Measurements from ENCODE around the gene MCM5.

Gene MCM5

DNA sequence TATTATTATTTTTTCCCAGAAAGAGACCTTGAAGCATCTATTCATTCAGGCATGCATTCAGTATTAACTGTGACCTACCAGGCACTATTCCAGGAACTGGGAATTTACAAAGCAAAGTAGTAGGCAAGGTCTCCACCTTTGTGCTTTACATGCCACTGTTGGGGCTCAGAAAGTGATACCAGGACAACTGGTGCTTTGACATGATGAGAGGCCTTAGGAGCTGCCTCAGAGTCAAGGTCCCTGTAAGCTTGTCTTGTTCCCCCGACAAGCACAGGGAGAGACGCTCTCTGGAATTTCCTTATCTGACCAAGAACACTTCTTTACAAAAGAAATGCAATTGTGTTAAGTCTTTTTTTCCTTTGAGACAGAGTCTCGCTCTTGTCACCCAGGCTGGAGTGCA lies 21.3 kb upstream of the MCM5 start:
- Histone ChIP-seq H3K9ac (ENCODE audit: low read depth in 1 of 2, low read length in 2 of 2) (peak overlapping the region in 1 of 2 donors; percentile 14), H3K27me3 (ENCODE audit: control insufficient read depth in 2 of 2, insufficient read depth in 2 of 2, low read length in 2 of 2) (no peaks in the 10 kb centered on the region), H3K4me1 (ENCODE audit: control insufficient read depth in 2 of 2, insufficient read depth in 2 of 2, low read length in 2 of 2) (peaks cover 46 to 49% of the 10 kb centered on the region in 2 donors), H3K27ac (ENCODE audit: low read depth in 2 of 2, low read length in 2 of 2) (peak overlapping the region; percentile 81 to 87), H3K36me3 (ENCODE audit: control insufficient read depth in 2 of 2, insufficient read depth in 2 of 2, low read length in 2 of 2) (peaks cover 6% of the 10 kb centered on the region in 2 donors), H3K9me3 (ENCODE audit: control insufficient read depth in 2 of 2, low read length in 2 of 2) (no peaks in the 10 kb centered on the region), H3K4me3 (ENCODE audit: low read length in 2 of 2) (peak overlapping the region in 1 of 2 donors; percentile 41)

- H3K9me3 ChIP-seq (ENCODE audit: control insufficient read depth in 2 of 2, low read length in 2 of 2) = no peaks in the 10 kb centered on the region
- H3K27me3 ChIP-seq (ENCODE audit: control insufficient read depth in 2 of 2, insufficient read depth in 2 of 2, low read length in 2 of 2) = no peaks in the 10 kb centered on the region
- H3K4me3 ChIP-seq (ENCODE audit: low read length in 2 of 2) = peak overlapping the region in 1 of 2 donors; percentile 41
- H3K36me3 ChIP-seq (ENCODE audit: control insufficient read depth in 2 of 2, insufficient read depth in 2 of 2, low read length in 2 of 2) = peaks cover 6 to 8% of the 10 kb centered on the region in 2 donors
- H3K4me1 ChIP-seq (ENCODE audit: control insufficient read depth in 2 of 2, insufficient read depth in 2 of 2, low read length in 2 of 2) = peaks cover 46 to 47% of the 10 kb centered on the region in 2 donors
- H3K9ac ChIP-seq (ENCODE audit: low read depth in 1 of 2, low read length in 2 of 2) = peak overlapping the region in 1 of 2 donors; percentile 26
- H3K27ac ChIP-seq (ENCODE audit: low read depth in 2 of 2, low read length in 2 of 2) = peak overlapping the region; percentile 81 to 87
Observed at GRCh38 chr22:35379146-35379993, 20.6 kb upstream of the MCM5 start.

- H3K36me3 ChIP-seq (ENCODE audit: control insufficient read depth in 2 of 2, insufficient read depth in 2 of 2, low read length in 2 of 2) = peaks cover 6 to 12% of the 10 kb centered on the region in 2 donors
- peak overlapping the region; percentile 1 to 75 for H3K9ac ChIP-seq (ENCODE audit: low read depth in 1 of 2, low read length in 2 of 2)
- H3K27ac ChIP-seq (ENCODE audit: low read depth in 2 of 2, low read length in 2 of 2) = peak overlapping the region; percentile 81 to 87
Observed at GRCh38 chr22:35380013-35380412, 19.9 kb upstream of the MCM5 start.

GRCh38 chr22:35380537-35381423 lies 19.2 kb upstream of the MCM5 start, which contains the start of gene HMOX1:
Gene HMOX1 (plus strand): TSS chr22:35381096. CDS start chr22:35381174, 78 bp downstream.
- Histone ChIP-seq H3K9ac (ENCODE audit: low read depth in 1 of 2, low read length in 2 of 2) (peak within 1 kb of the TSS; percentile 74 to 75), H3K36me3 (ENCODE audit: control insufficient read depth in 2 of 2, insufficient read depth in 2 of 2, low read length in 2 of 2) (peaks cover 6 to 14% of the 10 kb centered on the region in 2 donors), H3K9me3 (ENCODE audit: control insufficient read depth in 2 of 2, low read length in 2 of 2) (no peaks in the 10 kb centered on the region), H3K4me1 (ENCODE audit: control insufficient read depth in 2 of 2, insufficient read depth in 2 of 2, low read length in 2 of 2) (peaks cover 46 to 47% of the 10 kb centered on the region in 2 donors), H3K4me3 (ENCODE audit: low read length in 2 of 2) (peak within 1 kb of the TSS; percentile 74 to 76), H3K27ac (ENCODE audit: low read depth in 2 of 2, low read length in 2 of 2) (peak within 1 kb of the TSS; percentile 81 to 87), H3K27me3 (ENCODE audit: control insufficient read depth in 2 of 2, insufficient read depth in 2 of 2, low read length in 2 of 2) (no peaks in the 10 kb centered on the region)

More at GRCh38 chr22:35380013-35380412, 19.9 kb upstream of the MCM5 start:
- Histone ChIP-seq H3K4me1 (ENCODE audit: control insufficient read depth in 2 of 2, insufficient read depth in 2 of 2, low read length in 2 of 2) (peaks cover 46 to 47% of the 10 kb centered on the region in 2 donors), H3K4me3 (ENCODE audit: low read length in 2 of 2) (no peak overlapping the region), H3K9me3 (ENCODE audit: control insufficient read depth in 2 of 2, low read length in 2 of 2) (no peaks in the 10 kb centered on the region), H3K27me3 (ENCODE audit: control insufficient read depth in 2 of 2, insufficient read depth in 2 of 2, low read length in 2 of 2) (no peaks in the 10 kb centered on the region)

GRCh38 chr22:35381424-35382009 lies 18.4 kb upstream of the MCM5 start:
- Histone ChIP-seq H3K27me3 (ENCODE audit: control insufficient read depth in 2 of 2, insufficient read depth in 2 of 2, low read length in 2 of 2) (no peaks in the 10 kb centered on the region), H3K4me3 (ENCODE audit: low read length in 2 of 2) (peak overlapping the region; percentile 74 to 76), H3K36me3 (ENCODE audit: control insufficient read depth in 2 of 2, insufficient read depth in 2 of 2, low read length in 2 of 2) (peaks cover 8 to 16% of the 10 kb centered on the region in 2 donors), H3K27ac (ENCODE audit: low read depth in 2 of 2, low read length in 2 of 2) (peak overlapping the region; percentile 81 to 87), H3K9me3 (ENCODE audit: control insufficient read depth in 2 of 2, low read length in 2 of 2) (no peaks in the 10 kb centered on the region), H3K4me1 (ENCODE audit: control insufficient read depth in 2 of 2, insufficient read depth in 2 of 2, low read length in 2 of 2) (peaks cover 43 to 45% of the 10 kb centered on the region in 2 donors), H3K9ac (ENCODE audit: low read depth in 1 of 2, low read length in 2 of 2) (peak overlapping the region; percentile 74 to 75)

DNA sequence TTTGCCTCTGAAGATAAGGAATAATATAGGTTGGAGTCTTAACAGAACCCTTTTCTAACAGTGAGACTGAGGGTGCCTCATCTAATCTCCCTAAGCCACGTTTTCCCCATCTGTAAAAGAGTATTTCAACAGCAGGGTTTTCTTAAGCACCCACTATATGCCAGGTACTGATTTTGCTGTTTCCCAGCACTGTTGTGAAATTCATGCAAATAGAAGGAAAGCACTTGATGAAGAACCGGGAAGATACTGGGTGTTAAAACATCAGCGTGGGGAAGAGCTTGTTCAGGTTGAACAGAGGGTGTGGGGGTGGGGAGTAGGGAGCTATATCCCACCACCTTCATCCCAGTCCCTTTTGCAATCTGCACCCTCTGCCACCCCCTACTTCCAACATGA lies 16.3 kb upstream of the MCM5 start:
- no peak overlapping the region for H3K9ac ChIP-seq (ENCODE audit: low read depth in 1 of 2, low read length in 2 of 2)
- peaks cover 17 to 27% of the 10 kb centered on the region in 2 donors for H3K36me3 ChIP-seq (ENCODE audit: control insufficient read depth in 2 of 2, insufficient read depth in 2 of 2, low read length in 2 of 2)
- H3K4me3 ChIP-seq (ENCODE audit: low read length in 2 of 2) = peak overlapping the region; percentile 11 to 41
- no peak overlapping the region for H3K27ac ChIP-seq (ENCODE audit: low read depth in 2 of 2, low read length in 2 of 2)
- H3K4me1 ChIP-seq (ENCODE audit: control insufficient read depth in 2 of 2, insufficient read depth in 2 of 2, low read length in 2 of 2) = peaks cover 23% of the 10 kb centered on the region in 2 donors
- no peaks in the 10 kb centered on the region for H3K9me3 ChIP-seq (ENCODE audit: control insufficient read depth in 2 of 2, low read length in 2 of 2)
- H3K27me3 ChIP-seq (ENCODE audit: control insufficient read depth in 2 of 2, insufficient read depth in 2 of 2, low read length in 2 of 2) = no peaks in the 10 kb centered on the region

DNA sequence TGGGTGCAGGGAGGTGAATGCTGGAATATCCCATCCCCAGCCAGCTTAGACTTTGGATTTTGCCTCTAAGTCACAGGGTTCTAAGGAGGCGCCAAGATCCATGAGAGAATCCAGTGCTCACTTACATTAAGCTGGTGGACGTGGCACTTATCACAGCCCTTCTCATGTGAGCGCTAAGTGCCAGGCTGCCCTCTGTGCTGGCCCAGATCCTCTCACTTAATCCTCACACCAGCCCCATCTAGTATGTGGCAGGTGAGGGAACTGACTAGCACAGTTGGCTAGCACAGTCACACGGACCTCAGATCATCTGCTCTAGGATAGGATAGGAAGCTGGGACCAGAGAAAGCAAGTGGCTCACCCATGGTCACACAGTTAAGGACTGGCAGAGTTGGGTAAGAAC lies 15.4 kb upstream of the MCM5 start:
- no peaks in the 10 kb centered on the region for H3K27me3 ChIP-seq (ENCODE audit: control insufficient read depth in 2 of 2, insufficient read depth in 2 of 2, low read length in 2 of 2)
- no peak overlapping the region for H3K4me3 ChIP-seq (ENCODE audit: low read length in 2 of 2)
- peaks cover 16 to 21% of the 10 kb centered on the region in 2 donors for H3K4me1 ChIP-seq (ENCODE audit: control insufficient read depth in 2 of 2, insufficient read depth in 2 of 2, low read length in 2 of 2)
- H3K27ac ChIP-seq (ENCODE audit: low read depth in 2 of 2, low read length in 2 of 2) = no peak overlapping the region
- peaks cover 17 to 30% of the 10 kb centered on the region in 2 donors for H3K36me3 ChIP-seq (ENCODE audit: control insufficient read depth in 2 of 2, insufficient read depth in 2 of 2, low read length in 2 of 2)
- H3K9ac ChIP-seq (ENCODE audit: low read depth in 1 of 2, low read length in 2 of 2) = no peak overlapping the region
- no peaks in the 10 kb centered on the region for H3K9me3 ChIP-seq (ENCODE audit: control insufficient read depth in 2 of 2, low read length in 2 of 2)

DNA sequence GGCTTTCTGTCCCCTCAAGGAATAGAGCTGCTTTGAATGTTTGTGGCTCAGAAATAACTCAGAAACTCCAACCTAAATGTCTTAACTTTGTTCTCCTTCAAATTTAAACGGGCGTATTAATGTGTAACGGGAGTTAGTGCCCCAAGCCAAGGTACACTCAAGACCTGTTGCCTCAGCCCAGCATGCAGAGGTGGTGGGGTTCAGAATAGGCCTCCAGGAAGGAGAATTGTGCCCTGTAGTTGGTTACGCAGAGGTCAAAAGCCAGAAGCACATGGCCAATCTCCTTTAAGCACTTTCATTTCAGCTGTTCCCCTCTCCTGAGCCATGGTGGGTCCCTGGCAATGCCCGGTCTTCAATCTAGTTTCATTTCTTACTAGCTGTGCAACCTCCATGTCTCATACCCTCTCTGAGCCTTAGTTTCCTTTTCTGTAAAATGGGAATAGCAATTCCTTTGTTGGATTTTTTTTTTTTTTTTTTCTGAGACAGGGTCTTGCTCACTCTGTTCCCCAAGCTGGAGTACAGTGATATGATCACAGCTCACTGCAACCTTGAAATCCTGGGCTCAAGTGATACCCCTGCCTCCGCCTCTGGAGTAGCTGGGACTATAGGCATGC lies 14.9 kb upstream of the MCM5 start:
- no peak overlapping the region for H3K27ac ChIP-seq (ENCODE audit: low read depth in 2 of 2, low read length in 2 of 2)
- peaks cover 19 to 30% of the 10 kb centered on the region in 2 donors for H3K36me3 ChIP-seq (ENCODE audit: control insufficient read depth in 2 of 2, insufficient read depth in 2 of 2, low read length in 2 of 2)
- no peak overlapping the region for H3K9ac ChIP-seq (ENCODE audit: low read depth in 1 of 2, low read length in 2 of 2)
- no peak overlapping the region for H3K4me3 ChIP-seq (ENCODE audit: low read length in 2 of 2)
- H3K4me1 ChIP-seq (ENCODE audit: control insufficient read depth in 2 of 2, insufficient read depth in 2 of 2, low read length in 2 of 2) = peaks cover 12 to 17% of the 10 kb centered on the region in 2 donors
- no peaks in the 10 kb centered on the region for H3K27me3 ChIP-seq (ENCODE audit: control insufficient read depth in 2 of 2, insufficient read depth in 2 of 2, low read length in 2 of 2)
- H3K9me3 ChIP-seq (ENCODE audit: control insufficient read depth in 2 of 2, low read length in 2 of 2) = no peaks in the 10 kb centered on the region

DNA sequence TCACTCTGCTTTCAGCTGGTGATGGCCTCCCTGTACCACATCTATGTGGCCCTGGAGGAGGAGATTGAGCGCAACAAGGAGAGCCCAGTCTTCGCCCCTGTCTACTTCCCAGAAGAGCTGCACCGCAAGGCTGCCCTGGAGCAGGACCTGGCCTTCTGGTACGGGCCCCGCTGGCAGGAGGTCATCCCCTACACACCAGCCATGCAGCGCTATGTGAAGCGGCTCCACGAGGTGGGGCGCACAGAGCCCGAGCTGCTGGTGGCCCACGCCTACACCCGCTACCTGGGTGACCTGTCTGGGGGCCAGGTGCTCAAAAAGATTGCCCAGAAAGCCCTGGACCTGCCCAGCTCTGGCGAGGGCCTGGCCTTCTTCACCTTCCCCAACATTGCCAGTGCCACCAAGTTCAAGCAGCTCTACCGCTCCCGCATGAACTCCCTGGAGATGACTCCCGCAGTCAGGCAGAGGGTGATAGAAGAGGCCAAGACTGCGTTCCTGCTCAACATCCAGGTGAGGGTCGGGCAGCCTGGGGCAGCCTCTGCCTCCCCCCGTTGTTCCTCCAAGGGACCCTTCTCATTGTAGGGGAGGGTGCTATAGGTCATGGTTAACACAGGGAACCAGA lies 13.2 kb upstream of the MCM5 start:
- Histone ChIP-seq H3K4me1 (ENCODE audit: control insufficient read depth in 2 of 2, insufficient read depth in 2 of 2, low read length in 2 of 2) (peaks cover 0 to 3% of the 10 kb centered on the region in 2 donors), H3K27ac (ENCODE audit: low read depth in 2 of 2, low read length in 2 of 2) (no peak overlapping the region), H3K27me3 (ENCODE audit: control insufficient read depth in 2 of 2, insufficient read depth in 2 of 2, low read length in 2 of 2) (no peaks in the 10 kb centered on the region), H3K9me3 (ENCODE audit: control insufficient read depth in 2 of 2, low read length in 2 of 2) (no peaks in the 10 kb centered on the region), H3K4me3 (ENCODE audit: low read length in 2 of 2) (no peak overlapping the region), H3K9ac (ENCODE audit: low read depth in 1 of 2, low read length in 2 of 2) (no peak overlapping the region), H3K36me3 (ENCODE audit: control insufficient read depth in 2 of 2, insufficient read depth in 2 of 2, low read length in 2 of 2) (peaks cover 21 to 30% of the 10 kb centered on the region in 2 donors)
